GM23338 (cell line): ENCODE results near the gene MYF6. TPM values are rescaled to one million over a fixed set of nuclear protein-coding genes. Genes with fewer than 3 reads are reported as not detected.

Experiments
- ATAC-seq: fragments of 200-7000 bp; cut with Tn5 transposase; 3 replicates; pipeline ENCODE4 v1.9.1; 2020
- DNase-seq: peaks from one replicate; pipeline ENCODE4 v3.0.0-alpha.2; 2015; ENCODE audit warnings: low spot score
- H2AFZ ChIP-seq: fragments of 200-600 bp; sonication (generic); 2 replicates; pipeline ENCODE4 v1.8.0; 2016; ENCODE audit warnings: antibody characterized with exemption, mild to moderate bottlenecking, moderate library complexity
- H3F3A ChIP-seq: fragments of 200-600 bp; sonication (generic); replicated peaks from 2 replicates; pipeline ENCODE4 v1.8.0; 2017; ENCODE audit warnings: antibody characterized with exemption, mixed run types, low read depth
- H3K27ac ChIP-seq: fragments of 200-600 bp; sonication (generic); 2 replicates; pipeline ENCODE4 v1.6.1; 2016; ENCODE audit warnings: low read depth
- H3K27me3 ChIP-seq: fragments of 200-600 bp; sonication (generic); 2 replicates; pipeline ENCODE4 v1.8.0; 2016; ENCODE audit warnings: mild to moderate bottlenecking, mixed run types, moderate library complexity; ENCODE audit not compliant: insufficient read depth
- H3K36me3 ChIP-seq: fragments of 200-600 bp; sonication (generic); 2 replicates; pipeline ENCODE4 v1.8.0; 2016; ENCODE audit warnings: mild to moderate bottlenecking; ENCODE audit not compliant: insufficient read depth
- H3K4me1 ChIP-seq: fragments of 200-600 bp; sonication (generic); 2 replicates; pipeline ENCODE4 v1.8.0; 2016; ENCODE audit warnings: mild to moderate bottlenecking, moderate library complexity; ENCODE audit not compliant: insufficient read depth
- H3K4me2 ChIP-seq: fragments of 200-600 bp; sonication (generic); 2 replicates; pipeline ENCODE4 v1.7.1; 2017; ENCODE audit warnings: mixed run types
- H3K4me3 ChIP-seq: fragments of 200-600 bp; sonication (generic); 2 replicates; pipeline ENCODE4 v1.6.1; 2016; ENCODE audit warnings: mixed run types
- H3K79me2 ChIP-seq: fragments of 200-600 bp; sonication (generic); replicated peaks from 2 replicates; pipeline ENCODE4 v1.8.0; 2017; ENCODE audit warnings: mild to moderate bottlenecking; ENCODE audit not compliant: insufficient read depth
- H3K9me2 ChIP-seq: fragments of 200-600 bp; sonication (generic); 2 replicates; pipeline ENCODE4 v1.8.0; 2017; ENCODE audit not compliant: insufficient read depth
- H4K20me1 ChIP-seq: fragments of 200-600 bp; sonication (generic); replicated peaks from 2 replicates; pipeline ENCODE4 v1.8.0; 2017; ENCODE audit warnings: mild to moderate bottlenecking; ENCODE audit not compliant: insufficient read depth
- H3K27ac Mint-ChIP-seq: 2 replicates; pipeline ENCODE4 v1.8.0; 2020; ENCODE audit warnings: inconsistent platforms, mild to moderate bottlenecking, moderate library complexity, mixed read lengths
- H3K27me3 Mint-ChIP-seq: 3 replicates; pipeline ENCODE4 v1.8.0; 2022; ENCODE audit warnings: low read depth, mild to moderate bottlenecking, moderate library complexity, mixed read lengths, inconsistent platforms; ENCODE audit not compliant: insufficient read depth, poor library complexity
- H3K36me3 Mint-ChIP-seq: 3 replicates; pipeline ENCODE4 v1.8.0; 2021; ENCODE audit warnings: low read depth, mild to moderate bottlenecking, inconsistent platforms, moderate library complexity, mixed read lengths
- H3K4me1 Mint-ChIP-seq: 3 replicates; pipeline ENCODE4 v1.8.0; 2020; ENCODE audit warnings: mild to moderate bottlenecking, inconsistent platforms, mixed read lengths
- H3K4me3 Mint-ChIP-seq: 3 replicates; pipeline ENCODE4 v1.8.0; 2021; ENCODE audit warnings: moderate library complexity, mild to moderate bottlenecking, inconsistent platforms, mixed read lengths
- H3K9me3 Mint-ChIP-seq: 3 replicates; pipeline ENCODE4 v1.8.0; 2020; ENCODE audit warnings: moderate library complexity, mild to moderate bottlenecking, inconsistent platforms, mixed read lengths
- ETS1 ChIP-seq: IDR thresholded peaks from 2 replicates; pipeline ENCODE4 v1.6.1; 2016; ENCODE audit warnings: antibody characterized with exemption
- EZH2 ChIP-seq: fragments of 200-600 bp; sonication (generic); IDR thresholded peaks from one replicate; pipeline ENCODE4 v1.8.0; 2017; ENCODE audit warnings: antibody characterized with exemption, mild to moderate bottlenecking, low read depth; ENCODE audit not compliant: unreplicated experiment
- EZH2phosphoT487 ChIP-seq: fragments of 200-600 bp; sonication (generic); IDR thresholded peaks from one replicate; pipeline ENCODE4 v1.8.1; 2018; ENCODE audit warnings: antibody characterized with exemption; ENCODE audit not compliant: unreplicated experiment
- JUNB ChIP-seq: IDR thresholded peaks from one replicate; pipeline ENCODE4 v1.6.1; 2016; ENCODE audit warnings: antibody characterized with exemption; ENCODE audit not compliant: unreplicated experiment
- NANOG ChIP-seq: IDR thresholded peaks from 2 replicates; pipeline ENCODE4 v1.6.1; 2016; ENCODE audit warnings: antibody characterized with exemption, borderline replicate concordance
- POLR2AphosphoS5 ChIP-seq: IDR thresholded peaks from 2 replicates; pipeline ENCODE4 v1.6.1; 2016; ENCODE audit warnings: antibody characterized with exemption, low read depth
- REST ChIP-seq: IDR thresholded peaks from one replicate; pipeline ENCODE4 v1.6.1; 2018; ENCODE audit warnings: antibody characterized with exemption; ENCODE audit not compliant: unreplicated experiment
- ZNF114 ChIP-seq: fragments of 250-450 bp; sonication (Bioruptor Pico); IDR thresholded peaks from 2 replicates; pipeline ENCODE4 v1.5.0; 2020; ENCODE audit warnings: mild to moderate bottlenecking, moderate library complexity
- ZNF331 ChIP-seq: fragments of 250-450 bp; sonication (Bioruptor Pico); IDR thresholded peaks from 2 replicates; pipeline ENCODE4 v1.5.0; 2020; ENCODE audit warnings: low read depth, mild to moderate bottlenecking, moderate library complexity
- ZNF462 ChIP-seq: fragments of 250-450 bp; sonication (Bioruptor Pico); IDR thresholded peaks from 2 replicates; pipeline ENCODE4 v1.5.0; 2020; ENCODE audit warnings: mild to moderate bottlenecking, moderate library complexity
- polyA plus RNA-seq: library from polyadenylated mRNA; unstranded; fragments of >200 nt; fragmentation: Nextera tagmentation; extraction: Ambion mirVana; gene quantifications from 2 replicates; pipeline ENCODE4 v1.2.1, GENCODE V29; 2016
- total RNA-seq: library from RNA; depleted of rRNA; stranded (reverse); fragments of >200 nt; shearing (Covaris generic); gene quantifications from 2 replicates; pipeline ENCODE4 v1.2.3, GENCODE V29; 2014

The MYF6 gene
- total and polyA plus RNA-seq, 2 experiments from 2014 or later, result not detected

DNA sequence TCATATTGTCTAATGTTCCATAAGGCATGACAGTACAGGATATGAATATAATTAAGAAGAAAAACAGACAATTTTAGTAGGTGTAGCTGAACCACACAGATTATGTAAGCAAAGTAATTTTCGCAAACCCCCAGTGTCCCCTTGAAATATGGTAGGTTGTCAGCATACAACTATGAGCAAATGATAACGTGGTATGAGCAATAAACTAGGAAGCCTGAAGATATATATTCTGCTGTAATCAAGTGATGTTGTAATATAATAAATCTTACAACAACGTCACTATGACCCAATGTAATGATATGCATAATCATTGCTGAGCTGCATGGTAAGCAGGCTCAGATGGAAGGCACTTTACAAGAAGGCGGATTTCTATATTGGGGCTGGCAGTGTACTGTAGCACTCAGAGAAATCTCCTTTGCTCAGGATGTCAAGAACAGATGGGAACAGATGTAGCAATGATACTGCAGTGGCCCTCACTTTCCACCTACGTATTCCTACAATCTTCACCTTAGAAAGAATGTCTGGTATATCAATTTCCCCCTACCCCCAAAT lies 47.8 kb upstream of the MYF6 start:
- Mint-ChIP-seq H3K36me3 (no peaks in the 10 kb centered on the region), H3K9me3 (no peaks in the 10 kb centered on the region), H3K27me3 (no peaks in the 10 kb centered on the region), H3K27ac (no peak overlapping the region), H3K4me3 (no peak overlapping the region), H3K4me1 (no peaks in the 10 kb centered on the region; the same call in 2 of the 3 replicates)
- no peak for ATAC-seq
- no peaks in the 10 kb centered on the region for H3K4me1 ChIP-seq
- TF ChIP-seq ZNF331 (CRISPR knock-in tag) (no peak), ZNF462 (no peak), JUNB (no peak), EZH2 (no peak), ETS1 (no peak), NANOG (no peak), REST (no peak), ZNF114 (no peak), EZH2phosphoT487 (no peak), POLR2AphosphoS5 (no peak)
- H4K20me1 ChIP-seq, result no peaks in the 10 kb centered on the region
- H3K79me2 ChIP-seq, result no peaks in the 10 kb centered on the region
- H3K9me2 ChIP-seq, result no peaks in the 10 kb centered on the region
- no peaks in the 10 kb centered on the region for H3F3A ChIP-seq
- H3K4me2 ChIP-seq, result no peak overlapping the region
- no peaks in the 10 kb centered on the region for H3K36me3 ChIP-seq
- DNase-seq, result no peak
- no peaks in the 10 kb centered on the region for H3K27me3 ChIP-seq
- H3K27ac ChIP-seq, result no peak overlapping the region
- no peak overlapping the region for H3K4me3 ChIP-seq
- H2AFZ ChIP-seq, result no peak overlapping the region
